Endothelial cell of umbilical vein (primary cell): ENCODE measurements around the gene NKAIN4. TPM values are rescaled to one million over a fixed set of nuclear protein-coding genes. Genes with fewer than 3 reads are reported as not detected.

Source experiments
- BruUV-seq: library from RNA; stranded (reverse); fragments of 400-500 nt; replicated peaks from 2 replicates; lab custom pipeline; 2021; lab: Mats Ljungman, UMichigan
- CTCF ChIA-PET: fragments of 300-600, 350-600 bp; sonication (Branson Sonifier 250); formaldehyde crosslinking; loops from one replicate; lab custom pipeline; 2021; ENCODE audit warnings: antibody characterized with exemption, inconsistent platforms; lab: Charles Lee
- POLR2A ChIA-PET: fragments of 300-600, 350-600 bp; sonication (Branson Sonifier 250); formaldehyde crosslinking; loops from one replicate; lab custom pipeline; 2021; ENCODE audit warnings: antibody characterized with exemption, inconsistent platforms; lab: Charles Lee
- DNase-seq: peaks from one replicate; pipeline ENCODE4 v3.0.0-alpha.2; 2011; ENCODE audit warnings: low read depth, low spot score
- FAIRE-seq: peaks from 2 replicates; lab custom pipeline; 2011; peaks lifted over from hg19 to GRCh38; lab: Jason Lieb, UNC
- H2AFZ ChIP-seq: 2 replicates; pipeline ENCODE4 v1.6.0; 2012; ENCODE audit warnings: low read depth, low read length, control low read depth, inconsistent platforms
- H3K27ac ChIP-seq: 2 replicates; pipeline ENCODE4 v1.5.1; 2011; ENCODE audit warnings: low read depth, mild to moderate bottlenecking, control low read depth, low read length, moderate library complexity; ENCODE audit not compliant: insufficient read depth
- H3K27me3 ChIP-seq, 2 experiments: 2 replicates each; pipeline versions ENCODE4 v1.6.0 to v1.6.1; 2011; ENCODE audit warnings: low read length in 2 of 2, mixed read lengths in 1 of 2; ENCODE audit not compliant: control insufficient read depth in 2 of 2, insufficient read depth in 2 of 2
- H3K36me3 ChIP-seq, 2 experiments: 2 replicates in 1 of 2; 3 replicates in 1 of 2; pipeline ENCODE4 v1.5.1; 2011; ENCODE audit warnings: low read length in 2 of 2, mild to moderate bottlenecking in 1 of 2, moderate library complexity in 1 of 2; ENCODE audit not compliant: control insufficient read depth in 2 of 2, insufficient read depth in 2 of 2; ENCODE audit errors: extremely low read depth in 1 of 2
- H3K4me1 ChIP-seq: 3 replicates; pipeline ENCODE4 v1.5.1; 2011; ENCODE audit warnings: mild to moderate bottlenecking, low read length; ENCODE audit not compliant: control insufficient read depth, insufficient read depth; ENCODE audit errors: extremely low read depth
- H3K4me2 ChIP-seq: 2 replicates; pipeline ENCODE4 v1.6.1; 2011; ENCODE audit warnings: low read length, control low read depth, mixed read lengths; ENCODE audit not compliant: insufficient read depth
- H3K4me3 ChIP-seq, 3 experiments: fragments of 200-600 bp in 1 of 3; sonication (generic), shearing (Covaris generic) in 1 of 3; replicated peaks in 1 of 3; 2 replicates each; pipeline ENCODE4 v1.5.1; 2011 to 2016; ENCODE audit warnings: control low read depth in 3 of 3, low read length in 3 of 3, mild to moderate bottlenecking in 2 of 3, inconsistent platforms in 1 of 3, low read depth in 1 of 3, moderate library complexity in 1 of 3; ENCODE audit not compliant: insufficient read depth in 1 of 3
- H3K79me2 ChIP-seq: 2 replicates; pipeline ENCODE4 v1.6.0; 2012; ENCODE audit warnings: low read length, inconsistent platforms; ENCODE audit not compliant: control insufficient read depth, insufficient read depth
- H3K9ac ChIP-seq: replicated peaks from 2 replicates; pipeline ENCODE3; 2011; ENCODE audit warnings: low read length, control low read depth; ENCODE audit not compliant: insufficient read depth; ENCODE audit errors: extremely low read depth
- H3K9me1 ChIP-seq: replicated peaks from 3 replicates; pipeline ENCODE4 v1.6.0; 2011; ENCODE audit warnings: mild to moderate bottlenecking, low read length; ENCODE audit not compliant: control insufficient read depth, insufficient read depth; ENCODE audit errors: extremely low read depth
- H3K9me3 ChIP-seq: replicated peaks from 2 replicates; pipeline ENCODE4 v1.5.1; 2012; ENCODE audit warnings: low read length, inconsistent platforms; ENCODE audit not compliant: control insufficient read depth, insufficient read depth
- H4K20me1 ChIP-seq: replicated peaks from 2 replicates; pipeline ENCODE3; 2011; ENCODE audit warnings: mild to moderate bottlenecking, low read length; ENCODE audit not compliant: control insufficient read depth, insufficient read depth; ENCODE audit errors: extremely low read depth
- CTCF ChIP-seq, 2 donors: IDR thresholded peaks; 1 replicate in 1 of 2; 2 replicates in 1 of 2; pipeline ENCODE4 v1.5.1; 2011; ENCODE audit warnings: low read length in 2 of 2, mild to moderate bottlenecking in 2 of 2, moderate library complexity in 2 of 2, control low read depth in 1 of 2, inconsistent platforms in 1 of 2, low read depth in 1 of 2; ENCODE audit not compliant: insufficient read depth in 1 of 2; ENCODE audit errors: extremely low read depth in 1 of 2
- EZH2 ChIP-seq: IDR thresholded peaks from 2 replicates; pipeline ENCODE4 v1.6.1; 2012; ENCODE audit warnings: borderline replicate concordance, low read depth, mild to moderate bottlenecking, moderate library complexity, low read length, inconsistent platforms; ENCODE audit not compliant: severe bottlenecking
- FOS ChIP-seq: IDR thresholded peaks from 2 replicates; pipeline ENCODE4 v1.6.1; 2011; ENCODE audit warnings: mild to moderate bottlenecking, low read length, moderate library complexity, borderline replicate concordance; ENCODE audit not compliant: insufficient read depth
- GATA2 ChIP-seq: IDR thresholded peaks from 2 replicates; pipeline ENCODE4 v1.7.0; 2011; ENCODE audit warnings: low read depth, mild to moderate bottlenecking, moderate library complexity, mixed read lengths, low read length; ENCODE audit not compliant: insufficient read length, insufficient read depth
- JUN ChIP-seq: IDR thresholded peaks from 2 replicates; pipeline ENCODE4 v1.6.1; 2011; ENCODE audit warnings: borderline replicate concordance, low read depth; ENCODE audit not compliant: insufficient read length, insufficient read depth
- MAX ChIP-seq: IDR thresholded peaks from 2 replicates; pipeline ENCODE4 v1.6.1; 2011; ENCODE audit not compliant: insufficient read depth, insufficient read length
- MYC ChIP-seq: IDR thresholded peaks from one replicate; pipeline ENCODE4 v1.6.1; 2011; ENCODE audit warnings: mild to moderate bottlenecking, low read depth, low read length
- POLR2A ChIP-seq: IDR thresholded peaks from 2 replicates; pipeline ENCODE4 v1.6.1; 2012; ENCODE audit warnings: low read depth, mild to moderate bottlenecking, control low read depth, low read length
- POLR2AphosphoS5 ChIP-seq: IDR thresholded peaks from 2 replicates; pipeline ENCODE4 v1.6.1; 2012; ENCODE audit warnings: low read depth, mild to moderate bottlenecking, control low read depth, low read length, moderate library complexity; ENCODE audit not compliant: insufficient read depth
- dilution Hi-C: fragments of 300-500 bp; cut with MboI; formaldehyde crosslinking; loops from one replicate; pipeline ENCODE4 v1.15.0; 2019; ENCODE audit warnings: low sequenced_read_pairs; ENCODE audit not compliant: extremely low pct_ligation_motif_present
- intact Hi-C: fragments of 100-400 bp; cut with micrococcal nuclease; formaldehyde crosslinking; loops from one replicate; pipeline ENCODE4 v1.10.0; 2022
- polyA plus RNA-seq, 4 experiments: library from polyadenylated mRNA; depleted of rRNA in 3 of 4; stranded (reverse) in 3 of 4; unstranded in 1 of 4; fragments of >200 nt; gene quantifications; 2 replicates each; pipeline versions ENCODE4 v1.2.1 to v1.2.3, GENCODE V29; 2011 to 2012; ENCODE audit warnings: missing spikeins in 1 of 4
- total RNA-seq: library from RNA; stranded (reverse); gene quantifications from 2 replicates; pipeline ENCODE4 v1.2.3, GENCODE V29; 2021

NKAIN4 gene
- total and polyA plus RNA-seq, 2 donors (not counting 3 experiments of a cell fraction or from before 2014, with no cell fraction given): 0.04 TPM; not detected in 1

GRCh38 chr20:63278661-63279060 lies 24.4 kb upstream of the NKAIN4 start:
- no TSS peak for BruUV-seq
- Histone ChIP-seq H4K20me1 (no peaks in the 10 kb centered on the region), H3K79me2 (peaks cover 37% of the 10 kb centered on the region), H3K4me2 (no peak overlapping the region), H3K27ac (no peak overlapping the region), H3K4me3 (no peak overlapping the region), H3K9me3 (no peaks in the 10 kb centered on the region), H3K36me3 (peaks cover 2 to 59% of the 10 kb centered on the region in 2 experiments), H3K4me1 (peaks cover 4% of the 10 kb centered on the region), H2AFZ (no peak overlapping the region), H3K9ac (no peak overlapping the region), H3K9me1 (no peaks in the 10 kb centered on the region), H3K27me3 (no peaks in the 10 kb centered on the region)
- dilution Hi-C loops: no loop called here
- DNase-seq: no peak
- intact Hi-C loops: no loop called here
- ChIA-PET CTCF (no interaction called here), POLR2A (no interaction called here)
- FAIRE-seq: no peak
- TF ChIP-seq CTCF (IDR thresholded peaks at IDR 0.05; ENCODE audit: extremely low read depth in 1 of 2, insufficient read depth in 1 of 2, low read depth in 1 of 2, low read length in 2 of 2) (no peak), POLR2A (no peak), GATA2 (no peak), MYC (no peak), FOS (no peak), POLR2AphosphoS5 (no peak), EZH2 (no peak), MAX (no peak), JUN (no peak)
